OCI-M2 (cell line): Measurements from ENCODE around the gene ANKRD11.

ENCODE experiments used
- DNase-seq: peaks from one replicate; lab custom pipeline; 2025; ENCODE audit not compliant: unreplicated experiment; lab: John Stamatoyannopoulos, UW

The ANKRD11 gene

GRCh38 chr16:89490439-89491237, at the start of gene ANKRD11:
TSS of gene ANKRD11 (minus strand) at chr16:89490561. CDS start at chr16:89317019, 173,542 bp downstream.
- DNase-seq = peak; percentile 89

- DNase-seq = no peak
Observed at GRCh38 chr16:89538286-89538685, 47.9 kb upstream of the ANKRD11 start.

- no peak for DNase-seq
Observed at GRCh38 chr16:89537549-89537925, 47.2 kb upstream of the ANKRD11 start.

DNA sequence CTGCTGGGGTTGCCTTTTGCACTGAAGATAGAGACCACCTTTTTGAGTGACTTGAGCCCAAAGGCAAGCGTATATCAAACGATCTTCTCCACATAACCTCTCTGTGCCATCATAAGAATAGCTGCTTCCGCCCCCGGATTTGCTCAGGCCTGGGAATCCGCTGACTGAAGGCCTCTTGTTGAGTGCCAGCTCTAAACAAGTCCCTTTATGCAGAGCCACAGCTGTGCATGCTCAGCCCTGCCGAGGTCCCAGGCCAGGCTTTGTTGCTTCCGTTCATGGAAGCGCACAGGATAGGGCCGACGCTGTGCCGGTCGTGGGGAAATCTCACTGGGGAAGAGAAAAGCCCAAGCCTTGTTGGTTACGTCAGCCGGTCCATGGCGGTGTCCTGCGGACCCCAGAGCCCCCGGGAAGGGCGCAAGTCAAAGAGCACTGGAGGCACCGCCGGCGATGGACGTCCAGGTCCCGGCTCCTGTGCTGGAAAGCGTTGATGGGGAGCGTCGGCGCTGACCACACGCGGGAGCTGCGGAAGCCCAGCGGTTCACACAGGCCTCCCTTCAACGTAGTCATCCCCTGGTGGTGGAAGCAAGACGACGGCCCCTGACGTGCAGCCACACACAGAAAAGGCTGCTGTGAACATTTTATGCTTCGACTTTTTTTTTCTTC, 46.7 kb upstream of the ANKRD11 start:
- no peak for DNase-seq

- no peak for DNase-seq
Observed at GRCh38 chr16:89536371-89536770, 46.0 kb upstream of the ANKRD11 start.

- DNase-seq = no peak
Observed at GRCh38 chr16:89534252-89534756, 43.9 kb upstream of the ANKRD11 start.

DNA sequence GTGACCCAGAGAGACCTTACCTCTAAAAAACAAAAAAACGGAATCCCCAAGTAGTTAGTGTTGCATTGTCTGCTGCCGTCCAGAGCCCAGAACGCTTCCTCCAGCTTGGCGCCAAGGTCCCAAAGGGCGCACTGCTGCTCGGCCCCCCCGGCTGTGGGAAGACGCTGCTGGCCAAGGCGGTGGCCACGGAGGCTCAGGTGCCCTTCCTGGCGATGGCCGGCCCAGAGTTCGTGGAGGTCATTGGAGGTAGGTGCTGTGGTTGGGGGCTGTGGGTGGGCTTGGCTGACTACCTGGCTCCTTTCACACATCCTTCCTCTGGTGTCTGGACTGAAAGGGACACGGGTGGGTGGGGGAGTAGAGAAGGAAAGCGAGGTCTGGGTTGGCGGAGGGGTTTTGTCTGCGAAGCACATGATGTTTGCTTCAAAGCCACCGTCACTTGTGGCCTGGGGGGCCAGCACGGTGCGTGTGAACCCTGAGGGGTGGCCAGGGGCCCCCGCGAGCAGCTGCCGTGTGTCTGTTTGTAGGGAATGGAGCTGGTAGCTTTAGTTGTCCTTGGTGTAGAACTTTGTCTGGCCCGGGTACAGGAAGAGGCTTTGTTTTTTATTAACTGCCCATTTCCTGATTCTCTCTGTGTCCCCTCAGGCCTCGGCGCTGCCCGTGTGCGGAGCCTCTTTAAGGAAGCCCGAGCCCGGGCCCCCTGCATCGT, 41.6 kb upstream of the ANKRD11 start:
- no peak for DNase-seq

- DNase-seq = no peak
Observed at GRCh38 chr16:89530401-89531381, 40.3 kb upstream of the ANKRD11 start.

DNA sequence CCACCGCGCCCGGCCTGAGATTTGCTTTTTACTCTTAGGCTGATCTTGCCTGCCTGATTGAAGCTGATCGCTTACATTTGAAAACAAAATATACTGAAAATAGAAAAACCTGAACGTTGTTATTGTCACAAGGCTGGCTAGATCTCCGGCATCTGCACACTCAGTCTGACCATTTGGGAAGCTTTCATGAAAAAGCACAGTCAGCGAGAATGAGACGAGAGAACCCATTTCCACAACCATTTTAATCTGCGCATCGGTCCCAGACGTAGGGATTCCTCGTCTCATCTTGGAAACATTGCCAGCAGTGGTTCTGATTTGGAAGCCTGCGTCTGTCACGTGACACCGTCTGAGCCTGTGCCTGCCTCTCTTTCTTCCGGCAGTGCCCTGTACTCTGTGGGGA, 38.7 kb upstream of the ANKRD11 start:
- no peak for DNase-seq

DNA sequence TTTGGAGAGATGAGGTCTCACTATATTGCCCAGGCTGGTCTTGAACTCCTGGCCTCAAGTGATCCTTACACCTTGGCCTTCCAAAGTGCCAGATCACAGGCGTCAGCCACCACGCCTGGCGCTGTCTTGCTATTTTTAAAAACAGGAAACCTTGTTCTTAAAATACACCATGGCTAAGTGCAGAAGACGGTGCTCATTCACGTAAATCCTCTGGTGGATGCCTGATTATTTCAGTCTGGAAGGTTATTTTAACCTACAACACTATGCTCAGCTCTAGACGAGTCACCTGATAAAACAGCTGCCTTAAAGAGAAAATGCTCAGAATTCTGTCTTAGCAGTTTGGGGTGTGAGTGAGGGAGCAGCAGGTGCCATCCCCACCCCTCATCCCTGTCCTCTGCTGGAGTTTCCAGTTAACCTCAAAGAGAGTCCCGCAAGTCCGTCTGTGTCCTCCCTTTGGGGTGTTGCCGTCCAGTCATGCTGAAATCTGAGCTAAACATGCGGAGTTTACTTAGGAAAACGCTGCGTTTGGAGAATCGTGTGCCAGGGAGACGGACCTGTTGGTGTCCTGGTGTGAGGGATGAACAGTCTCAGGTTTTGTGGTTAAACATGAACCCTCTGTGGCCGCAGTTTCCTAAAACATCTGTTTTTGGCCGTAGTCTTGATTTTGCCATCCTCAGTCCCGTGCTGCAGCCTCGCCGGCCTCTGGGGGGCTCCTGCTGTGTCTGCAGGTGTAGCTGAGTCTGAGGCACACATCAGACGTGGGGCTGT, 35.0 kb upstream of the ANKRD11 start:
- DNase-seq = no peak

- no peak for DNase-seq
Observed at GRCh38 chr16:89523680-89524344, 33.5 kb upstream of the ANKRD11 start.

DNA sequence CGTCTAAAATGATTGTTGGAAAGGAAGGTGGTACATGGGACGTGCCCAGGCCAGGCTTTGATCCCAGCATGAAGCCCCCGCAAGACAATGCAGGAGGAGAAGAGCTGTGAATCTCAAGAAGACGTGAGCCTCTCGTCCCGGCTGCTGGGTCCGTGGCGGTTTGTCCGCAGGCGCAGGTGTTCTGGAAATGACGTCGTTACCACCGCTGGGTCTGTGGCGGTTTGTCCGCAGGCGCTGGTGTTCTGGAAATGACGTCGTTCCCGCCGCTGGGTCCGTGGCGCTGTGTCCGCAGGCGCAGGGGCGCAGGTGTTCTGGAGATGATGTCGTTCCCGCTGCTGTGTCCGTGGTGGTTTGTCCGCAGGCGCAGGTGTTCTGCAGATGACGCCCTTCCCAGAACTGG, 31.9 kb upstream of the ANKRD11 start:
- DNase-seq = no peak

- DNase-seq = no peak
Observed at GRCh38 chr16:89519881-89520280, 29.5 kb upstream of the ANKRD11 start.

GRCh38 chr16:89517128-89517527, 26.8 kb upstream of the ANKRD11 start:
- no peak for DNase-seq

- no peak for DNase-seq
Observed at GRCh38 chr16:89512453-89512852, 22.1 kb upstream of the ANKRD11 start.

DNA sequence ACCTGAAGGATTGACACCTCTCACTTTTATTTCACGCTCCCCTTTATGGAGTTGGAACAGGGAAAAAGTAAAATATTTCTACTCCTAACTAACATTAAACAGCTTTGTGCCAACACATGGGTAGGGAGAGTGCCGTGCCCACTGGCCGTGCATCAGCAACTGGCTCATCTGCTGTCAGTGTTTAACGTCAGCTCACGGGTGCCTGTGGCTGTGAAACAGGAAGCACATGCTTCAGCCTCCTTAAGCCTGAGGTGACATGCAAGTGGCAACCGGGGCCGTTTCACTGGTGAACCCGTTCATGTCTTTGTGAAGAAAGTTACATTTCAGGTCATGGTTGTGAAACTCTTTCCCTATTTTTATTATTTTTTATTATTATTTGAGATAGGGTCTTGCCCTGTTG, 21.0 kb upstream of the ANKRD11 start:
- DNase-seq = no peak

DNA sequence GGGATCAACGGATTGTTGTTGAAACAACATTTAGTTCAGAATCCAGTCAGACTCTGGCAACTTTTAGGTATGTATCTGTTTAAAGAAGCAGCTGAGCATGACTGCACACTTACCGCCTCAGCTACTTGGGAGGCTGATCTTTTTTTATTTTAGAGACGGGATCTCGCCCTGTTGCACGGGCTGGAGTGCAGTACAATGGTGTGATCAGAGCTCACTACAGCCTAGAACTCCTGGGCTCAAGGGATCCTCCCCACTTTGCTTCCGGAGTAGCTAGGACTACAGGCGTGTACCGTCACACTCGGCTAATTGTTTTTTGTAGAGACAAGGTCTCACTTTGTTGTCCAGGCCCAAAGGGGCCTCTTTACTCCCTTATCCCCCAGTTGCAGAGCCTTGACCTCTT, 20.2 kb upstream of the ANKRD11 start:
- no peak for DNase-seq

DNA sequence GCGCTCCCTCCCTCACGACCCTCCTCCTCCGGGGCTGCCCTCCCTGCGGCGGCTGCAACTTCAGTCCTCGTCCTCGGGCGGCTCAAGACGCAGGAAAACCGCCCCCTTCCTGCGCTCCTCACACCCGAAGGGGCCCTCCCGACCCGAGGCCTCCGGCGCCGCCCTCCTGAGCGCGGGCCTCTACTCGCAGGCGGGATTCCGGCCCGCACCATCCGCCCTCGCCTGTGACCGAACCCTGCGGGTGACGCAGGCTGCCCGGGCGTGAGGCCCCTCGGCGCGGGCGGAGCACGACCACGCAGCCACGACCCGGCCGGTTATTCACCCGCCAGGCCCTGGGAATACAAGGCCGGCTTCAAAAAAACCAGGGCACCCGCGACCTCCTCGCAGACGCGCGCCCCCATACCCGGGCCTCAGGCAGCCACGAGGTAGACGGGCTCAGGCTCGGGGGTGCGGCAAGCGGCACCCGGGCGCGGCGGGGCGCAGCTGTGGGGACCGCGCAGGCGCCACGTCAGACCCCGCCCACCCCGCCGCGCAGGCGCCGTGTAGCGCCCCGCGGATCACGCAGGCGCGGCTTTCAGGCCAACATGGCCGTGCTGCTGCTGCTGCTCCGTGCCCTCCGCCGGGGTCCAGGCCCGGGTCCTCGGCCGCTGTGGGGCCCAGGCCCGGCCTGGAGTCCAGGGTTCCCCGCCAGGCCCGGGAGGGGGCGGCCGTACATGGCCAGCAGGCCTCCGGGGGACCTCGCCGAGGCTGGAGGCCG, 17.7 kb upstream of the ANKRD11 start, which contains the start of gene SPG7:
TSS of gene SPG7 (plus strand) at position 570 of the 757 bp plus-strand sequence. CDS start at position 585, 15 bp downstream.
- DNase-seq = no peak
